ENCODE measurements around the gene IQSEC2. TPM values are rescaled to one million over a fixed set of nuclear protein-coding genes. Genes with fewer than 3 reads are reported as not detected.

Gene IQSEC2
- total and polyA plus RNA-seq, 2 of the 4 experiments (the other 2 are of a cell fraction) = 2.5 to 11.4 TPM

GRCh38 chrX:53313728-53314105, 32.3 kb upstream of the IQSEC2 start (continued):
- no peak for TF ChIP-seq USF2 (IDR thresholded peaks at IDR 0.05; ENCODE audit: low read depth, low read length)
- no peak for TF ChIP-seq MXI1 (IDR thresholded peaks at IDR 0.05; ENCODE audit: borderline replicate concordance, low read depth, low read length)

- no peak overlapping the region for H4K91ac ChIP-seq (ENCODE audit: insufficient read depth, low read depth, low read length)
- peak overlapping the region; percentile 30 for H3K4me2 ChIP-seq (ENCODE audit: low read depth, low read length)
- H3K56ac ChIP-seq (ENCODE audit: extremely low read depth, insufficient read depth, low read length) = no peak overlapping the region
- intact Hi-C loops (cut with micrococcal nuclease) (loop anchor here (1.0 to 5.0 kb wide), 2 partner anchors 123 to 169 kb away; no protein-coding TSS in a partner anchor), in situ Hi-C loops (cut with MboI; ENCODE audit: low sequenced_read_pairs) (loop anchor here (5.0 kb wide), 1 partner anchor 119 kb away; the partner anchor contains the start of gene HSD17B10), dilution Hi-C loops (cut with HindIII; ENCODE audit: low sequenced_read_pairs, unreplicated experiment) (no loop called here)
- no peaks in the 10 kb centered on the region for H3K9me3 ChIP-seq (ENCODE audit: control insufficient read depth, insufficient read depth, low read length)
- H2AK9ac ChIP-seq (replicated peaks; ENCODE audit: low read depth, low read length, poor library complexity) = peak overlapping the region; percentile 51
- no peak overlapping the region for H4K5ac ChIP-seq (ENCODE audit: low read depth, low read length)
- CTCF ChIA-PET = interaction anchor here (0.6 to 2.2 kb wide), 17 partner anchors 11 to 179 kb away, joined by 3 to 7 read pairs (median 4); no protein-coding TSS in a partner anchor
- no TSS peak for BruUV-seq (replicated peaks)
- no peak overlapping the region for H2BK15ac ChIP-seq (ENCODE audit: low read depth, low read length)
- no peak overlapping the region for H2BK20ac ChIP-seq (ENCODE audit: low read depth, low read length)
- H3K9me1 ChIP-seq (ENCODE audit: insufficient read depth, low read length) = no peaks in the 10 kb centered on the region
- H3K4me3 ChIP-seq (ENCODE audit: insufficient read depth, low read depth, low read length) = no peak overlapping the region
- DNase-seq (peak; percentile 81), ATAC-seq (ENCODE audit: low read depth) (peak; percentile 84)
- 0 out of 2 replicates have a peak, but pooled peaks cover 3% of the 10 kb centered on the region for H4K20me1 ChIP-seq (ENCODE audit: insufficient read depth, low read length)
- peaks cover 3% of the 10 kb centered on the region for H3K4me1 ChIP-seq (ENCODE audit: control insufficient read depth, insufficient read depth, low read length)
- H3K4ac ChIP-seq (ENCODE audit: low read depth, low read length) = no peak overlapping the region
- H3K27me3 ChIP-seq (ENCODE audit: control insufficient read depth, insufficient read depth, low read length) = peaks cover 12% of the 10 kb centered on the region
- peak overlapping the region; percentile 17 for H2AFZ ChIP-seq (replicated peaks; ENCODE audit: low read length, poor library complexity)
- no peak overlapping the region for H2AK5ac ChIP-seq (ENCODE audit: low read depth, low read length)
- H3K14ac ChIP-seq (replicated peaks; ENCODE audit: low read depth, low read length) = no peak overlapping the region; the same call in 1 of the 2 replicates
- POLR2A ChIA-PET (ENCODE audit: unreplicated experiment) = interaction anchor here (1.2 kb wide), 1 partner anchor 88 kb away, joined by 3 read pairs; the partner anchor contains the start of gene KDM5C
- no CpG with 5 or more reads among the region's 8 CpGs for WGBS, 2 experiments (ENCODE audit: extremely low coverage in 2 of 2, insufficient read length in 1 of 2)
- H3K27ac ChIP-seq (ENCODE audit: insufficient read depth, low read length) = peak overlapping the region; percentile 26; the same call in 1 of the 2 replicates
- peak overlapping the region; percentile 5 for H2BK5ac ChIP-seq (ENCODE audit: low read depth, low read length, poor library complexity, severe bottlenecking)
- no peaks in the 10 kb centered on the region; a peak in 1 of 4 replicates for H3K79me1 ChIP-seq (ENCODE audit: low read depth in 1 of 2, low read length in 2 of 2)
- H3K23ac ChIP-seq (ENCODE audit: low read depth, low read length) = no peak overlapping the region
- H3K36me3 ChIP-seq (ENCODE audit: control insufficient read depth, insufficient read depth, low read length) = no peaks in the 10 kb centered on the region
- H4K8ac ChIP-seq (ENCODE audit: low read depth in 2 of 2, low read length in 2 of 2) = no peak overlapping the region
- no peak overlapping the region for H3K18ac ChIP-seq (ENCODE audit: low read depth, low read length)
- no peak overlapping the region for H2BK120ac ChIP-seq (ENCODE audit: low read depth, low read length)
- no peak overlapping the region for H3K9ac ChIP-seq (ENCODE audit: low read depth, low read length)
- TF ChIP-seq RCOR1 (IDR thresholded peaks at IDR 0.05; ENCODE audit: insufficient replicate concordance, low read length) = no peak
- peak; percentile 82 for TF ChIP-seq CTCF (conservative IDR thresholded peaks at IDR 0.05; ENCODE audit: low read depth, low read length)
- TF ChIP-seq SMC3 (IDR thresholded peaks at IDR 0.05; ENCODE audit: low read depth, low read length) = peak; percentile 46
- no peak for TF ChIP-seq RFX5 (IDR thresholded peaks at IDR 0.05; ENCODE audit: low read depth, low read length)
- no peak for TF ChIP-seq MAFK (IDR thresholded peaks at IDR 0.05; ENCODE audit: low read depth, low read length)
- TF ChIP-seq USF2 (IDR thresholded peaks at IDR 0.05; ENCODE audit: low read depth, low read length) = no peak
- no peak for TF ChIP-seq MAZ (IDR thresholded peaks at IDR 0.05; ENCODE audit: borderline replicate concordance, low read depth, low read length)
- no peak for TF ChIP-seq FOS (IDR thresholded peaks at IDR 0.05; ENCODE audit: low read depth, low read length)
- no peak for TF ChIP-seq BHLHE40 (IDR thresholded peaks at IDR 0.05; ENCODE audit: low read depth, low read length)
- no peak for TF ChIP-seq CEBPB (IDR thresholded peaks at IDR 0.05; ENCODE audit: low read depth, low read length)
Observed at GRCh38 chrX:53312946-53313727, 31.8 kb upstream of the IQSEC2 start.
